ENCODE results near the gene RBP5. TPM values are rescaled to one million over a fixed set of nuclear protein-coding genes. Genes with fewer than 3 reads are reported as not detected.

The RBP5 gene
- total RNA-seq, 4 donors from 2014 or later: 0.78 to 9.9 (median 2.2) TPM

GRCh38 chr12:7130701-7131501, 2.2 kb upstream of the RBP5 start:
- DNase-seq (ENCODE audit: low spot score in 2 of 2): peak in 1 of 2 donors; percentile 34
- H3K27me3 ChIP-seq: no peaks in the 10 kb centered on the region
- peaks cover 0 to 23% (median 2%) of the 10 kb centered on the region in 3 donors for H3K36me3 ChIP-seq
- H3K9me3 ChIP-seq: no peaks in the 10 kb centered on the region
- H3K4me1 ChIP-seq: peaks cover 0 to 37% (median 15%) of the 10 kb centered on the region in 4 donors
- H3K4me3 ChIP-seq: peak overlapping the region; percentile 51 to 66 (median 64)
- TF ChIP-seq POLR2A (IDR thresholded peaks at IDR 0.05) (no peak), EP300 (IDR thresholded peaks at IDR 0.05) (peak in 1 of 2 donors; percentile 24)
- 3 to 5% methylated on average over 32 of the region's 32 CpGs for WGBS, 2 donors
- peak overlapping the region; percentile 60 to 90 (median 79) for H3K27ac ChIP-seq

GRCh38 chr12:7129872-7130691, 1.4 kb upstream of the RBP5 start, which contains the start of gene CLSTN3:
TSS of gene CLSTN3 (plus strand) at chr12:7130371. CDS start at chr12:7130649, 278 bp downstream.
- Histone ChIP-seq H3K4me1 (peaks cover 0 to 37% (median 15%) of the 10 kb centered on the region in 4 donors), H3K27ac (peak within 1 kb of the TSS; percentile 60 to 90 (median 79)), H3K4me3 (peak within 1 kb of the TSS; percentile 51 to 66 (median 64)), H3K27me3 (no peaks in the 10 kb centered on the region), H3K9me3 (no peaks in the 10 kb centered on the region), H3K36me3 (peaks cover 0 to 14% (median 0%) of the 10 kb centered on the region in 3 donors)
- TF ChIP-seq EP300 (IDR thresholded peaks at IDR 0.05): peak in 1 of 2 donors; percentile 30
- TF ChIP-seq, protein P1, sequence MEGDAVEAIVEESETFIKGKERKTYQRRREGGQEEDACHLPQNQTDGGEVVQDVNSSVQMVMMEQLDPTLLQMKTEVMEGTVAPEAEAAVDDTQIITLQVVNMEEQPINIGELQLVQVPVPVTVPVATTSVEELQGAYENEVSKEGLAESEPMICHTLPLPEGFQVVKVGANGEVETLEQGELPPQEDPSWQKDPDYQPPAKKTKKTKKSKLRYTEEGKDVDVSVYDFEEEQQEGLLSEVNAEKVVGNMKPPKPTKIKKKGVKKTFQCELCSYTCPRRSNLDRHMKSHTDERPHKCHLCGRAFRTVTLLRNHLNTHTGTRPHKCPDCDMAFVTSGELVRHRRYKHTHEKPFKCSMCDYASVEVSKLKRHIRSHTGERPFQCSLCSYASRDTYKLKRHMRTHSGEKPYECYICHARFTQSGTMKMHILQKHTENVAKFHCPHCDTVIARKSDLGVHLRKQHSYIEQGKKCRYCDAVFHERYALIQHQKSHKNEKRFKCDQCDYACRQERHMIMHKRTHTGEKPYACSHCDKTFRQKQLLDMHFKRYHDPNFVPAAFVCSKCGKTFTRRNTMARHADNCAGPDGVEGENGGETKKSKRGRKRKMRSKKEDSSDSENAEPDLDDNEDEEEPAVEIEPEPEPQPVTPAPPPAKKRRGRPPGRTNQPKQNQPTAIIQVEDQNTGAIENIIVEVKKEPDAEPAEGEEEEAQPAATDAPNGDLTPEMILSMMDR (IDR thresholded peaks at IDR 0.05): no peak
- TF ChIP-seq POLR2A (IDR thresholded peaks at IDR 0.05): peak in 1 of 2 donors; percentile 46
- peak; percentile 60 to 75 for DNase-seq (ENCODE audit: low spot score in 2 of 2)
- 1% methylated on average over 25 to 34 of the region's 40 CpGs for WGBS, 2 donors

- no peak for DNase-seq (ENCODE audit: low spot score in 2 of 2)
- no peaks in the 10 kb centered on the region for H3K27me3 ChIP-seq
- no peaks in the 10 kb centered on the region for H3K9me3 ChIP-seq
- 7 to 10% methylated on average over 14 to 19 of the region's 19 CpGs for WGBS, 2 donors
- H3K4me3 ChIP-seq: peak overlapping the region; percentile 51 to 66 (median 64)
- peaks cover 0 to 7% (median 0%) of the 10 kb centered on the region in 3 donors for H3K36me3 ChIP-seq
- H3K27ac ChIP-seq: peak overlapping the region; percentile 60 to 90 (median 79)
- TF ChIP-seq POLR2A (IDR thresholded peaks at IDR 0.05): no peak
- TF ChIP-seq, protein P1 (IDR thresholded peaks at IDR 0.05): no peak
- TF ChIP-seq EP300 (IDR thresholded peaks at IDR 0.05): no peak
- peaks cover 0 to 37% (median 15%) of the 10 kb centered on the region in 4 donors for H3K4me1 ChIP-seq
Measured at GRCh38 chr12:7129287-7129871, 690 bp upstream of the RBP5 start.

DNA sequence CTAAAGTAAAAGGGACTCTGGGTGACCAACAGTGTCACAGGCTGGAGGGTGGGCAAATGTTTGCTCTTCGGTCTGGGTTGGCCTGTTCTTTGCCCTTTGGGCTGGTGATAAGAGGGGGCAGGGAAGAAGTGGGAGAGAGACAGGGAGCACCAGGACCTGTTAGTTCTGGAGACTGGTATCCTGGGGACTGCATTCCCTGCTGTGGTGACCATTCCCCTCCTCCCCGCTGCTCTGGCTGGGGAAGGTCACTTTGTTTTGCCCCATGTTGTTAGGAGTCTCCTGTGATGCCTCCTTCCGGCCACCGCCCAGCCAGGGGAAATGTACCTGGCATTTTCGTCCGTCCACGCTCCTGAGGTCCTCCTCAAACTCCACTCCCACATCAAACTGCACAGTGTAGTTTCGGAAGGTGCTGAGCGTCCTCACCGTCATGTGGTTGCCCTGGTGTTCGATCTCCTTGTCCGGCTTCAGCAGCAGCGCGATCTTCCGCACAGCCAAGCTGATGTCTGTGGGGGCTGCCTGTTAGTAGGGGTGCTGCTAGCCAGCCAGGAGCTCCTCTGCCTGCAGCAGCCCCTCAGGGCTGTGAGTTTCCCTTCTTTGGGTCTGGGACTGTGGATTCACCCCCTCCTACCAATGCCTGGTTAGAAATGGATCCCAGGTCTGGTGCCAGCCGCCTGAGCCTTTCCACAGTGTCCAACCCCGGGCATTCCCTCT, 618 bp downstream of the RBP5 start:
- no peaks in the 10 kb centered on the region for H3K36me3 ChIP-seq
- peak overlapping the region in 1 of 4 donors; percentile 15 for H3K4me3 ChIP-seq
- H3K27me3 ChIP-seq: no peaks in the 10 kb centered on the region
- 83 to 86% methylated on average over 16 to 17 of the region's 17 CpGs for WGBS, 2 donors
- DNase-seq (ENCODE audit: low spot score in 2 of 2): no peak
- no peaks in the 10 kb centered on the region for H3K9me3 ChIP-seq
- peak overlapping the region in 1 of 4 donors; percentile 12 for H3K27ac ChIP-seq
- H3K4me1 ChIP-seq: peaks cover 0 to 41% (median 16%) of the 10 kb centered on the region in 4 donors
- TF ChIP-seq EP300 (IDR thresholded peaks at IDR 0.05) (no peak), POLR2A (IDR thresholded peaks at IDR 0.05) (no peak)
- TF ChIP-seq, protein P1 (IDR thresholded peaks at IDR 0.05): no peak
